Measurements from ENCODE around the gene SHROOM2. TPM values are rescaled to one million over a fixed set of nuclear protein-coding genes. Genes with fewer than 3 reads are reported as not detected.

Gene SHROOM2
- total RNA-seq, 1 experiment from 2014 or later: 0.15 TPM

- Histone ChIP-seq H3K9me2 (replicated peaks; ENCODE audit: insufficient read depth, low read length) (no peaks in the 10 kb centered on the region), H4K20me1 (ENCODE audit: insufficient read depth, low read depth, low read length) (no peaks in the 10 kb centered on the region), H2AFZ (ENCODE audit: low read length) (no peak overlapping the region), H3K9ac (ENCODE audit: low read length) (no peak overlapping the region), H3K4me1 (ENCODE audit: low read length) (peaks cover 12% of the 10 kb centered on the region), H3K9me3 (ENCODE audit: low read length) (no peaks in the 10 kb centered on the region), H3K4me2 (ENCODE audit: low read depth, low read length, poor library complexity, severe bottlenecking) (no peak overlapping the region), H3K36me3 (ENCODE audit: insufficient read depth, low read length) (no peaks in the 10 kb centered on the region), H3K4me3 (ENCODE audit: low read length) (no peak overlapping the region), H3K27me3 (ENCODE audit: low read length) (no peaks in the 10 kb centered on the region), H3K27ac (ENCODE audit: low read length) (no peak overlapping the region), H3K79me2 (ENCODE audit: low read length) (no peaks in the 10 kb centered on the region)
- no peak for DNase-seq
Observed at GRCh38 chrX:9861711-9862110, 75.5 kb downstream of the SHROOM2 start.

DNA sequence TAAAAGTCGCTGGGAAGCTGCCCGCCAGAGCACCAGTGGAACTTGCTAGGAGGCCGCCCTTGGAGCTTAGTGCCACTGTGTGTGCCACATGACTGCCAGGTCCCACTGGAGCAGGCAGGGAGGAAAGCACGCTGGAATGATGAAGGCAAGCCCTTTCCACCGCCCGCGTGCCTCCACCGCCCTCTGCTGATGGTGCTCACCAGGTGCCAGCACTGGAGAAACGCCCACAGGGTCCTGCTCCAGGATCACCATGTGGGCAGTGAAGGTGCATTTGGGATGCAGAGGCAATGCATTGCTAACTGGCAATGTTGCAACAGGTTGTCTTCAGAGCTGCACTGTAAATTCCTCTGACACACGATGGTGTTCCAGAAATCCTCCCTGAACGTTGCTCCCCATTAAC, 76.3 kb downstream of the SHROOM2 start:
- H3K9me3 ChIP-seq (ENCODE audit: low read length): no peaks in the 10 kb centered on the region
- no peak overlapping the region for H3K4me3 ChIP-seq (ENCODE audit: low read length)
- H3K27ac ChIP-seq (ENCODE audit: low read length): no peak overlapping the region
- H4K20me1 ChIP-seq (ENCODE audit: insufficient read depth, low read depth, low read length): no peaks in the 10 kb centered on the region
- no peak for DNase-seq
- H3K4me1 ChIP-seq (ENCODE audit: low read length): peaks cover 12% of the 10 kb centered on the region
- H3K79me2 ChIP-seq (ENCODE audit: low read length): no peaks in the 10 kb centered on the region
- no peaks in the 10 kb centered on the region for H3K27me3 ChIP-seq (ENCODE audit: low read length)
- H3K9me2 ChIP-seq (replicated peaks; ENCODE audit: insufficient read depth, low read length): no peaks in the 10 kb centered on the region
- H2AFZ ChIP-seq (ENCODE audit: low read length): no peak overlapping the region
- no peak overlapping the region for H3K4me2 ChIP-seq (ENCODE audit: low read depth, low read length, poor library complexity, severe bottlenecking)
- H3K36me3 ChIP-seq (ENCODE audit: insufficient read depth, low read length): no peaks in the 10 kb centered on the region
- no peak overlapping the region for H3K9ac ChIP-seq (ENCODE audit: low read length)

DNA sequence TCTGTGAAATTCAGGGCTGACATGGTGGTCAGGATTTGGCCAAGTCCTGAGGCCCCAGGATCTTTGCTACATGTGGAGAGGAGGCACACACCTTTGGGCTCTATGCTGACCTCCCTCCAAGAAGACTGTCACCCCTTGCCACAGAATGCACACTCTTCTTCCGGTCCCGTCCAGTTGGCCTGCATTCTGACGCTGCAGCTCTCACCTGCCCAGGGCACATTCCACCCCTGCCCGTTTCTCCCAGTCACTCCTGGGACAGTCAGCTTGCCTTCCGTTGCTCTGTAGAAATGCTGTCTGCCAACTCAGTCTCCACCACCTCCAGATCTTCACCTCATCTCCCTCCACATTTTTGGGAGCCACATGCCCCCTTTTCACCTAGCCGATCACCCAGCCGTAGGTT, 76.7 kb downstream of the SHROOM2 start:
- DNase-seq: no peak
- H3K9ac ChIP-seq (ENCODE audit: low read length): no peak overlapping the region
- no peaks in the 10 kb centered on the region for H3K9me2 ChIP-seq (replicated peaks; ENCODE audit: insufficient read depth, low read length)
- no peaks in the 10 kb centered on the region for H3K79me2 ChIP-seq (ENCODE audit: low read length)
- no peaks in the 10 kb centered on the region for H3K27me3 ChIP-seq (ENCODE audit: low read length)
- H4K20me1 ChIP-seq (ENCODE audit: insufficient read depth, low read depth, low read length): no peaks in the 10 kb centered on the region
- H3K4me3 ChIP-seq (ENCODE audit: low read length): no peak overlapping the region
- no peak overlapping the region for H2AFZ ChIP-seq (ENCODE audit: low read length)
- H3K9me3 ChIP-seq (ENCODE audit: low read length): no peaks in the 10 kb centered on the region
- H3K27ac ChIP-seq (ENCODE audit: low read length): no peak overlapping the region
- H3K4me1 ChIP-seq (ENCODE audit: low read length): peaks cover 12% of the 10 kb centered on the region
- no peak overlapping the region for H3K4me2 ChIP-seq (ENCODE audit: low read depth, low read length, poor library complexity, severe bottlenecking)
- no peaks in the 10 kb centered on the region for H3K36me3 ChIP-seq (ENCODE audit: insufficient read depth, low read length)

GRCh38 chrX:9864011-9864410, 77.8 kb downstream of the SHROOM2 start:
- Histone ChIP-seq H3K9me2 (replicated peaks; ENCODE audit: insufficient read depth, low read length) (no peaks in the 10 kb centered on the region), H3K4me3 (ENCODE audit: low read length) (no peak overlapping the region), H4K20me1 (ENCODE audit: insufficient read depth, low read depth, low read length) (no peaks in the 10 kb centered on the region), H3K27me3 (ENCODE audit: low read length) (no peaks in the 10 kb centered on the region), H3K36me3 (ENCODE audit: insufficient read depth, low read length) (no peaks in the 10 kb centered on the region), H3K4me2 (ENCODE audit: low read depth, low read length, poor library complexity, severe bottlenecking) (no peak overlapping the region), H3K9ac (ENCODE audit: low read length) (no peak overlapping the region), H3K27ac (ENCODE audit: low read length) (no peak overlapping the region), H3K4me1 (ENCODE audit: low read length) (peaks cover 12% of the 10 kb centered on the region), H3K79me2 (ENCODE audit: low read length) (no peaks in the 10 kb centered on the region), H3K9me3 (ENCODE audit: low read length) (no peaks in the 10 kb centered on the region), H2AFZ (ENCODE audit: low read length) (no peak overlapping the region)
- no peak for DNase-seq

DNA sequence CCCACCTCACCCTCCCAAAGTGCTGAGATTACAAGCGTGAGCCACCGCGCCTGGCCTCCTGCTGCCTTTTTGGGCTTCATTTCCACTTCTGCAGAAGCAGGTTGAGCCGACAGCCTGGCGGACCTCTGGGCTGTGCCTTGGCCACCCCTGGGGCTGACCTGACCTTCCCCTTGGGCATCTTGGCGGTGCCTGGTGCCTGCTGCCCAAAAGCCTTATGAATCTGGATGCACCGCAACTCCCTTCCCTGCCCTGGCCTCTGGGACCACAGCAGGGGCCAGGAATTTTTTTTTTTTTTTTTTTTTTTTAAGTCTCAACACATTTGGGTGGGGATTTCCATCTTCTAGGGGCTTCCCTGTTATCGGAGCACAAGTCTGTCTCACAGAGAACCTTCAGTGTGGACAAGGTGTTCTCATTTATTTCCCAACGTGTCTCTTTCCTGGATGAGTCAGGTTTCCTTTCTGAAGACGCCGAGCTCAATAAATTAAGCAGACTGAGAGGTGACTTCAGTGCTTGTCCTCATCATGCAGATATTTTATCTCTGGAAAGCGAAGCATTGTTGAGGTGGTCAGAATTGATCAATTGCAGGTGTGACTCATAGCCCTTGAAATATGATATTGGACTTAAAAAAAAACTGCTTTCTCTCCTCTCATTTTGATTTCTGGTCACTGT, 79.7 kb downstream of the SHROOM2 start:
- Histone ChIP-seq H3K9me2 (replicated peaks; ENCODE audit: insufficient read depth, low read length) (no peaks in the 10 kb centered on the region), H3K27ac (ENCODE audit: low read length) (no peak overlapping the region), H3K4me3 (ENCODE audit: low read length) (no peak overlapping the region), H3K4me2 (ENCODE audit: low read depth, low read length, poor library complexity, severe bottlenecking) (no peak overlapping the region), H2AFZ (ENCODE audit: low read length) (no peak overlapping the region), H3K9me3 (ENCODE audit: low read length) (no peaks in the 10 kb centered on the region), H3K4me1 (ENCODE audit: low read length) (no peaks in the 10 kb centered on the region), H4K20me1 (ENCODE audit: insufficient read depth, low read depth, low read length) (no peaks in the 10 kb centered on the region), H3K79me2 (ENCODE audit: low read length) (no peaks in the 10 kb centered on the region), H3K27me3 (ENCODE audit: low read length) (no peaks in the 10 kb centered on the region), H3K36me3 (ENCODE audit: insufficient read depth, low read length) (no peaks in the 10 kb centered on the region), H3K9ac (ENCODE audit: low read length) (no peak overlapping the region)
- DNase-seq: no peak

DNA sequence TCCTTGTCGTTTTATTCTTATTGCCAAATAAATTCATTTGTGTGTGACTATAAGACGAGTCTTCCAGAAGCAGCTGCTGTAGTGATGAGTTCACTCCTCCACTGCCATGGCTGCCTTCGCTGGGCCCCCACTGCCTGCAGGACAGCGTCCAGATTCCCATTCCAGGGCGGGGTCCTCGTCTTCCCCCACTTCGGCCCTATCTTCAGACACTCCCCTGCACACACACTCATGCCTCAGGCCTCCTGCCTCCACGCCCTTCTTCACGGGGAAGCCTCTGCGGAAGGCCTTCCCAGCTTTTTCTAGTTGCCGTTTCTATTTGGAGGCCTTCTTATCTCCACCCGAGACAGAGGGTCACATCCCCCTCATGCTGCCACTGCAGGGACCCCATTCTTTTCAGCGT, 80.4 kb downstream of the SHROOM2 start:
- Histone ChIP-seq H3K4me1 (ENCODE audit: low read length) (no peaks in the 10 kb centered on the region), H3K4me3 (ENCODE audit: low read length) (no peak overlapping the region), H3K4me2 (ENCODE audit: low read depth, low read length, poor library complexity, severe bottlenecking) (no peak overlapping the region), H3K9ac (ENCODE audit: low read length) (no peak overlapping the region), H3K27ac (ENCODE audit: low read length) (no peak overlapping the region), H3K9me2 (replicated peaks; ENCODE audit: insufficient read depth, low read length) (no peaks in the 10 kb centered on the region), H3K9me3 (ENCODE audit: low read length) (no peaks in the 10 kb centered on the region), H3K36me3 (ENCODE audit: insufficient read depth, low read length) (no peaks in the 10 kb centered on the region), H4K20me1 (ENCODE audit: insufficient read depth, low read depth, low read length) (no peaks in the 10 kb centered on the region), H3K27me3 (ENCODE audit: low read length) (no peaks in the 10 kb centered on the region), H3K79me2 (ENCODE audit: low read length) (no peaks in the 10 kb centered on the region), H2AFZ (ENCODE audit: low read length) (no peak overlapping the region)
- DNase-seq: no peak

DNA sequence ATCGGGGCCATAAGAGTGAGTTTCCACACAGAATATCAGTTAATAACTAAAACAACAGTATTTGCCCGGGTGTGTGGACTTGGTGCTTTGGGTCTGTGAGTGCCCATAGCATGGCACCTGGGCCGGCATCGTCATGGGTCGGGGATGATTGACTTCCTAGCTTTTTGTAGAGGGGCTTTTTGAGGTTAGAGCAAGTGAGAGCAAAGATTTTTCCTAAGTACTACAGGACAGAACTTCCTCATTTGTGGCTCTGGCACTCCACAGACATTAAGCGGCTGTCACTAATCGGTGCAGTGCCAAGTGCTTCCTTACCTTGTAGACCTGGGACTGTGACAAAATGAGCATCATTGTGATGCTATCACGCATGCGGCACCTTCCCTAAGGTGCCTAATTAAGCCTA, 81.0 kb downstream of the SHROOM2 start:
- H3K9me2 ChIP-seq (replicated peaks; ENCODE audit: insufficient read depth, low read length): no peaks in the 10 kb centered on the region
- no peaks in the 10 kb centered on the region for H3K27me3 ChIP-seq (ENCODE audit: low read length)
- H2AFZ ChIP-seq (ENCODE audit: low read length): no peak overlapping the region
- H4K20me1 ChIP-seq (ENCODE audit: insufficient read depth, low read depth, low read length): no peaks in the 10 kb centered on the region
- H3K9ac ChIP-seq (ENCODE audit: low read length): no peak overlapping the region
- no peak for DNase-seq
- no peak overlapping the region for H3K4me2 ChIP-seq (ENCODE audit: low read depth, low read length, poor library complexity, severe bottlenecking)
- H3K36me3 ChIP-seq (ENCODE audit: insufficient read depth, low read length): no peaks in the 10 kb centered on the region
- H3K4me1 ChIP-seq (ENCODE audit: low read length): no peaks in the 10 kb centered on the region
- H3K27ac ChIP-seq (ENCODE audit: low read length): no peak overlapping the region
- no peaks in the 10 kb centered on the region for H3K79me2 ChIP-seq (ENCODE audit: low read length)
- no peak overlapping the region for H3K4me3 ChIP-seq (ENCODE audit: low read length)
- no peaks in the 10 kb centered on the region for H3K9me3 ChIP-seq (ENCODE audit: low read length)

- H2AFZ ChIP-seq (ENCODE audit: low read length): no peak overlapping the region
- no peak overlapping the region for H3K27ac ChIP-seq (ENCODE audit: low read length)
- no peak for DNase-seq
- no peaks in the 10 kb centered on the region for H3K79me2 ChIP-seq (ENCODE audit: low read length)
- no peaks in the 10 kb centered on the region for H3K4me1 ChIP-seq (ENCODE audit: low read length)
- no peaks in the 10 kb centered on the region for H3K9me3 ChIP-seq (ENCODE audit: low read length)
- no peaks in the 10 kb centered on the region for H3K9me2 ChIP-seq (replicated peaks; ENCODE audit: insufficient read depth, low read length)
- H4K20me1 ChIP-seq (ENCODE audit: insufficient read depth, low read depth, low read length): no peaks in the 10 kb centered on the region
- no peak overlapping the region for H3K9ac ChIP-seq (ENCODE audit: low read length)
- no peak overlapping the region for H3K4me2 ChIP-seq (ENCODE audit: low read depth, low read length, poor library complexity, severe bottlenecking)
- H3K27me3 ChIP-seq (ENCODE audit: low read length): no peaks in the 10 kb centered on the region
- H3K4me3 ChIP-seq (ENCODE audit: low read length): no peak overlapping the region
- no peaks in the 10 kb centered on the region for H3K36me3 ChIP-seq (ENCODE audit: insufficient read depth, low read length)
Observed at GRCh38 chrX:9867753-9868152, 81.5 kb downstream of the SHROOM2 start.

Data from Karpas-422 (cell line).